NOMO-1 treated with dmso at 0.1 percent for 144 hours (cell line): ENCODE measurements around the gene PIK3CG.
"Not testable (repeated sequence)": the region's sequence is repeated elsewhere in the genome, so short reads cannot be mapped to it uniquely, and the experiment has no call there.

Experiments used
- DNase-seq: peaks from one replicate; lab custom pipeline; 2025; ENCODE audit not compliant: unreplicated experiment; lab: John Stamatoyannopoulos, UW

PIK3CG gene

GRCh38 chr7:106885652-106886051 lies 20.6 kb downstream of the PIK3CG start:
- no peak for DNase-seq

DNA sequence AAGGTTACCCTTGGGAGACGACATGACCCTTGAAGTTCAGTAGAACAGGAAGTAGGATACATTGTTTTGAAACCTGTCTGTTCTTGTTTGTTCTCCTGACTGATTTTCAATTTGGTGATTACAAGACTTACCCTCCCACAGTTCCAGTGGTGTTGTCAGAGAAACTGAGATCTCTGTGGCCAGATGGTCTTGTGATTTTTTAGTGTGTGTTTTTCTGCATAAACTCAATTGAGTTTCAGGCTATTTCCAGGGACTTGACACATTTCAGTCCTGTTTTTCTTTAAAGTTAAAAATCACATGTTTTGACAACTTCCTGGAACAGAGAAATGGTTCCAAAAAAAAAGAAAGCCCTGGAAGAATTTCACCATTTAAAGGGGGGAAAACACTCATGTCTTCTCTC lies 22.3 kb downstream of the PIK3CG start:
- DNase-seq, result no peak

GRCh38 chr7:106888204-106888603 lies 23.1 kb downstream of the PIK3CG start:
- no peak for DNase-seq

GRCh38 chr7:106890952-106891351 lies 25.9 kb downstream of the PIK3CG start:
- no peak for DNase-seq

- DNase-seq, result no peak
Observed at GRCh38 chr7:106891548-106892410, 26.7 kb downstream of the PIK3CG start.

GRCh38 chr7:106893591-106893990 lies 28.5 kb downstream of the PIK3CG start:
- no peak for DNase-seq

DNA sequence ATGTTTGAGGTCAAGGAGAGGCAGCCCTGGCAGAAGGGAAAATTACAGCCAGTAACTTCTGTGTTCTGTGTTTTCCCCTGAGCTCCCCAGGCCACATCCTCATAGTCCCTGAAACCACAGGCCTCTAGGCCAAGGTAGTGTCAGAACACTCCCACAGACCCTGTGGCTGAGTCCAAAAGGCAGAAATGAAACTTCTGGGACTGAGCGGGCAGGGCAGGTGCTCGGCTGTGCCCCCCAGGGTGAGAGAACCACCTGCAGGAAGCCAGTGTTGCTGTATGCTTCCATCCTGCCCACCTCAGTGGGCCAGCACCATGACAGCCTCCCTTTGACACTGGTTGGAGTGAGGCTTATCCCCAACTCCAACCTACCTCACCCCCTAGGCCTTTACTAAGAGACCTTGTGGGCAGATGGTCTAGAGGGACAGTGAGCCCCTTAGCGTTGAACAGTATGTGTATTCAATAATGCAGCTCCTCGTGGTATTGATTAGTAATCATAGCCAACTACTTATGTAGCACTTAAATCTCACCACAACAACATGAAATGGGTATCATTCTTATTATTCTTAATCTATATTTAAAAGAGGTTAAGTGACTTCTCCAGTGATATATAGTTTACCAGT lies 30.3 kb downstream of the PIK3CG start:
- DNase-seq, result no peak

- no peak for DNase-seq
Observed at GRCh38 chr7:106896231-106896630, 31.1 kb downstream of the PIK3CG start.

DNA sequence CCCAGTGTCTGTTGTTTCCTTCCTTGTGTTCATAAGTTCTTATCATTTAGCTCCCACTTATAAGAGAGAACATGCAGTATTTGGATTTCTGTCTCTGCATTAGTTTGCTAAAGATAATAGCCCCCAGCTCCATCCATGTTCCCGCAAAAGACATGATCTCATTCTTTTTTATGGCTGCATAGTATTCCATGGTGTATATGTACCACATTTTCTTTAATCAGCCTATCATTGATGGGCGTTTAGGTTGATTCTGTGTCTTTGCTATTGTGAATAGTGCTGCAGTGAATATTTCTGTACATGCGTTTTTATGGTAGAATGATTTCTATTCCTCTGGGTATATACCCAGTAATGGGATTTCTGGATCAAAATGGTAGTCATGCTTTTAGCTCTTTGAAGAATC lies 32.5 kb downstream of the PIK3CG start:
- not testable (repeated sequence) for DNase-seq

GRCh38 chr7:106898967-106899366 lies 33.9 kb downstream of the PIK3CG start:
- DNase-seq, result not testable (repeated sequence)

- DNase-seq, result no peak
Observed at GRCh38 chr7:106901828-106902441, 36.9 kb downstream of the PIK3CG start.

DNA sequence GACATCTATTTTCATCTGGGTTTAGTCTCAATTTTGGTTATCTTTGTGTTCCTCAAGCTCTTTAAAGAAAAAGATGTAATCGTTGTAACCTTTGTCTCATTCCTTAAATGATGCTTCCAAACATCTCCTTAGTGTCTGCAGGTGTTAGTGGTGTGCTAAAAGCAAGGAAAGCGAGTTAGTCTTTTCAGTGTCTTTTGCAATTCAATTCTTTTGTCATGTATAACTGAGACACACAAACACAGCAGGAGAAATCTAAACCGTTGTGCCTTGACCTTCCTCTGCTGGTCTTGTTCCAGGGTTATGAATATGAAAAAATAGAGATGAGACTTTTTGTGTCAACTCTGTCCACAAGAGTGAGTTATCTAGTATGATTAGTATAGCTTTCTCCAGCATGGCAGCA lies 40.7 kb downstream of the PIK3CG start:
- no peak for DNase-seq

DNA sequence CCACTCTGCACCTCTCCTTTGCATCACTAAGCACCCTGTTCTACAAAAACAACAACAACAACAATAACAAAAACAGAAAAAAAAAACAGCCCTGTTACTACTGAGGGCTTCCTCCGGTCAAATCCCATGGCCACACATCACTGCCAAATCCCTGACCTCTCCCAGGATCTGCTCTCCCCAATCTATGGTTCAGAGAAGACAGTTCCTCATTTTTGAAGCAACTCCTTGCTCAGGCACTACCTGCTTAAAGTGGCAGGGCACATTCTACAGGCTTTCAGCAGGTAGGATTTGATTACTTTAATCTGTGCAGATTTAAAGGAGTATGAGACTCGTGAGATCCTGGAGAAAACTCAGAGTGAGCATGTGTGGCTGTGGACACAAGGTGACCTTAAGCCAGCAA lies 46.9 kb downstream of the PIK3CG start:
- DNase-seq, result no peak

GRCh38 chr7:106914018-106914607 lies 49.0 kb downstream of the PIK3CG start:
- no peak for DNase-seq

GRCh38 chr7:106915407-106915806 lies 50.3 kb downstream of the PIK3CG start:
- no peak for DNase-seq

DNA sequence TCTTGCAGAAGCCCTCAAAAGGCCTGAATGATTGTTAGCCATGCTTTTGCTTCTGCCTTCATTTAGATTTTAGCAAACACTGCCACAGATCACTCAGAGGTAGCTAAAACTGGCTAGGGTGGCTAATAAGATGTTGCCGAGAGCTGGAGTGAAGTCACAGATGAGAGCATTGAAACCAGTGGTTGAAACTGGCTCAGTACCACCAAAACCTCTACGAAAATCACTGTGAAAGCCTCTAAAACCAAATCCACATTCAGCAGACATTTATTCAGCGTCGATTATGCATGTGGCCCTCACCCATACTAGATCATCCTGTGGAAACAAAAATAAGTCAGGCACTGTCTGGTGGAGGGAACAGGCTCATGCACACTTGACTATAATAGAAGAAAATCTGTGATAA lies 50.8 kb downstream of the PIK3CG start:
- no peak for DNase-seq

- DNase-seq, result no peak
Observed at GRCh38 chr7:106916679-106917078, 51.6 kb downstream of the PIK3CG start.

GRCh38 chr7:106918991-106919390 lies 53.9 kb downstream of the PIK3CG start:
- no peak for DNase-seq

- DNase-seq, result not testable (repeated sequence)
Observed at GRCh38 chr7:106924468-106924867, 59.4 kb downstream of the PIK3CG start.

DNA sequence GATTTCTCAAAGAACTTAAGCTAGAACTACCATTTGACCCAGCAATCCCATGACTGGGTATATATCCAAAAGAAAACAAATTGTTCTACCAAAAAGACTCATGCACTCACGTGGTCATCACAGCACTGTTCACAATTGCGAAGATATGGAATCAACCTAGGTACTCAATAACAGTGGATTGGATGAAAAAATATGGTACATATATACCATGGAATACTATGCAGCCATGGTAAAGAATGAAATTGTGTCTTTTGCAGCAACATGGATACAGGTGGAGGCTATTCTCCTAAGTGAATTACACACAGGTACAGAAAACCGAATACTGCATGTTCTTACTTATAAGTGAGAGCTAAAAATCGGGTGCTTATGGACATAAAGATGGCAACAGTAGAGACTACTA lies 61.8 kb downstream of the PIK3CG start:
- no peak for DNase-seq

- DNase-seq, result no peak
Observed at GRCh38 chr7:106927536-106927935, 62.5 kb downstream of the PIK3CG start.

DNA sequence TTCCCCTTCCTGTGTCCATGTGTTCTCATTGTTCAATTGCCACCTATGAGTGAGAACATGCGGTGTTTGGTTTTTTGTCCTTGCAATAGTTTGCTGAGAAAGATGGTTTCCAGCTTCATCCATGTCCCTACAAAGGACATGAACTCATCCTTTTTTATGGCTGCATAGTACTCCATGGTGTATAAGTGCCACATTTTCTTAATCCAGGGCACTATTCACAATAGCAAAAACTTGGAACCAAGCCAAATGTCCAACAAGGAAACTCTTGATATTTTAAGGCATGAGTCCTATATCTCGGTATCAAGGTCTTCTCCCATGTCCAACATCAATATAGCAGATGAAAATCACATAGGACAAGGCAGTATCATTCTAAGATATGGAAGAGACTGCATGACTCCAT lies 64.5 kb downstream of the PIK3CG start:
- DNase-seq, result not testable (repeated sequence)
